ENCODE data around the gene LDB3. TPM values are rescaled to one million over a fixed set of nuclear protein-coding genes. Genes with fewer than 3 reads are reported as not detected.

LDB3 gene
- total and polyA plus RNA-seq, 2 of the 4 experiments (the other 2 are of a cell fraction), result 0.36 to 2.6 TPM

GRCh38 chr10:86753051-86753450 is 84.7 kb downstream of the LDB3 start:
- Histone ChIP-seq H3K4me3 (ENCODE audit: insufficient read depth, low read depth, low read length) (no peak overlapping the region), H4K91ac (ENCODE audit: insufficient read depth, low read depth, low read length) (no peak overlapping the region), H3K27ac (ENCODE audit: insufficient read depth, low read length) (no peak overlapping the region), H3K23ac (ENCODE audit: low read depth, low read length) (no peak overlapping the region), H3K9me3 (ENCODE audit: control insufficient read depth, insufficient read depth, low read length) (no peaks in the 10 kb centered on the region), H3K9ac (ENCODE audit: low read depth, low read length) (no peak overlapping the region), H3K9me1 (ENCODE audit: insufficient read depth, low read length) (peaks cover 13% of the 10 kb centered on the region), H2BK15ac (ENCODE audit: low read depth, low read length) (no peak overlapping the region), H2BK120ac (ENCODE audit: low read depth, low read length) (no peak overlapping the region), H3K4me1 (ENCODE audit: control insufficient read depth, insufficient read depth, low read length) (peaks cover 2% of the 10 kb centered on the region; the same call in 1 of the 2 replicates), H2BK20ac (ENCODE audit: low read depth, low read length) (no peak overlapping the region), H3K18ac (ENCODE audit: low read depth, low read length) (no peak overlapping the region), H3K79me1 (ENCODE audit: low read depth in 1 of 2, low read length in 2 of 2) (peaks cover 15 to 39% of the 10 kb centered on the region in 2 experiments), H4K5ac (ENCODE audit: low read depth, low read length) (no peak overlapping the region), H3K56ac (ENCODE audit: extremely low read depth, insufficient read depth, low read length) (no peak overlapping the region), H3K27me3 (ENCODE audit: control insufficient read depth, insufficient read depth, low read length) (no peaks in the 10 kb centered on the region), H2AK9ac (replicated peaks; ENCODE audit: low read depth, low read length, poor library complexity) (no peak overlapping the region), H3K14ac (replicated peaks; ENCODE audit: low read depth, low read length) (no peak overlapping the region), H2AFZ (replicated peaks; ENCODE audit: low read length, poor library complexity) (no peak overlapping the region), H3K4ac (ENCODE audit: low read depth, low read length) (no peak overlapping the region), H2AK5ac (ENCODE audit: low read depth, low read length) (no peak overlapping the region), H4K8ac (ENCODE audit: low read depth in 2 of 2, low read length in 2 of 2) (no peak overlapping the region), H3K36me3 (ENCODE audit: control insufficient read depth, insufficient read depth, low read length) (no peaks in the 10 kb centered on the region), H4K20me1 (ENCODE audit: insufficient read depth, low read length) (no peaks in the 10 kb centered on the region), H3K4me2 (ENCODE audit: low read depth, low read length) (no peak overlapping the region), H2BK5ac (ENCODE audit: low read depth, low read length, poor library complexity, severe bottlenecking) (no peak overlapping the region)
- no TSS peak for BruUV-seq (replicated peaks)
- no peak for ATAC-seq (ENCODE audit: low read depth)
- in situ Hi-C loops (cut with MboI; ENCODE audit: low sequenced_read_pairs) (no loop called here), intact Hi-C loops (cut with micrococcal nuclease) (no loop called here), dilution Hi-C loops (cut with HindIII; ENCODE audit: low sequenced_read_pairs, unreplicated experiment) (no loop called here)
- DNase-seq, result no peak
- ChIA-PET CTCF (interaction anchor here (0.8 kb wide), 1 partner anchor 19 kb away, joined by 3 read pairs; no protein-coding TSS in a partner anchor), POLR2A (ENCODE audit: unreplicated experiment) (no interaction called here)
- WGBS, 2 experiments (ENCODE audit: extremely low coverage in 2 of 2, insufficient read length in 1 of 2), result no CpG with 5 or more reads among the region's 2 CpGs
- TF ChIP-seq BHLHE40 (IDR thresholded peaks at IDR 0.05; ENCODE audit: low read depth, low read length), result no peak
- TF ChIP-seq NFE2L2 (IDR thresholded peaks at IDR 0.05; ENCODE audit: low read depth, low read length), result no peak
- TF ChIP-seq RCOR1 (IDR thresholded peaks at IDR 0.05; ENCODE audit: insufficient replicate concordance, low read length), result no peak
- no peak for TF ChIP-seq POLR2A (IDR thresholded peaks at IDR 0.05; ENCODE audit: low read depth, low read length)
- no peak for TF ChIP-seq FOS (IDR thresholded peaks at IDR 0.05; ENCODE audit: low read depth, low read length)
- no peak for TF ChIP-seq RAD21 (IDR thresholded peaks at IDR 0.05; ENCODE audit: low read length)
- TF ChIP-seq MXI1 (IDR thresholded peaks at IDR 0.05; ENCODE audit: borderline replicate concordance, low read depth, low read length), result no peak
- TF ChIP-seq ELK1 (IDR thresholded peaks at IDR 0.05; ENCODE audit: borderline replicate concordance, low read depth, low read length), result no peak
- TF ChIP-seq USF2 (IDR thresholded peaks at IDR 0.05; ENCODE audit: low read depth, low read length), result no peak
- TF ChIP-seq CTCF (conservative IDR thresholded peaks at IDR 0.05; ENCODE audit: low read depth, low read length), result no peak
- no peak for TF ChIP-seq CEBPB (IDR thresholded peaks at IDR 0.05; ENCODE audit: low read depth, low read length)
- no peak for TF ChIP-seq MAZ (IDR thresholded peaks at IDR 0.05; ENCODE audit: borderline replicate concordance, low read depth, low read length)
- no peak for TF ChIP-seq MAFK (IDR thresholded peaks at IDR 0.05; ENCODE audit: low read depth, low read length)
- no peak for TF ChIP-seq CHD1 (IDR thresholded peaks at IDR 0.05; ENCODE audit: low read depth, low read length)
- no peak for TF ChIP-seq RFX5 (IDR thresholded peaks at IDR 0.05; ENCODE audit: low read depth, low read length)
- TF ChIP-seq SMC3 (IDR thresholded peaks at IDR 0.05; ENCODE audit: low read depth, low read length), result no peak

Data from IMR-90 (cell line).